Astrocyte (in vitro differentiated cells and primary cell): ENCODE data around the gene HOGA1. TPM values are rescaled to one million over a fixed set of nuclear protein-coding genes. Genes with fewer than 3 reads are reported as not detected.
A peak's percentile ranks its signal among the peaks of the same experiment; 100 is the strongest.

Source experiments
- DNase-seq: peaks from one replicate; pipeline ENCODE4 v3.0.0-alpha.2; 2010; ENCODE audit warnings: low read depth
- FAIRE-seq: peaks from 2 replicates; lab custom pipeline; 2011; peaks lifted over from hg19 to GRCh38; lab: Jason Lieb, UNC
- H2AFZ ChIP-seq: 2 replicates; pipeline ENCODE4 v1.6.0; 2012; ENCODE audit warnings: low read depth, low read length, inconsistent platforms
- H3K27ac ChIP-seq: 2 replicates; pipeline ENCODE4 v1.5.1; 2011; ENCODE audit warnings: low read depth, low read length, inconsistent platforms
- H3K27me3 ChIP-seq: 2 replicates; pipeline ENCODE4 v1.6.0; 2011; ENCODE audit warnings: low read length, inconsistent platforms; ENCODE audit not compliant: insufficient read depth
- H3K36me3 ChIP-seq: 2 replicates; pipeline ENCODE4 v1.5.1; 2011; ENCODE audit warnings: low read length, inconsistent platforms; ENCODE audit not compliant: insufficient read depth
- H3K4me1 ChIP-seq: 2 replicates; pipeline ENCODE4 v1.5.1; 2011; ENCODE audit warnings: low read length, inconsistent platforms; ENCODE audit not compliant: insufficient read depth
- H3K4me2 ChIP-seq: 2 replicates; pipeline ENCODE4 v1.6.0; 2012; ENCODE audit warnings: low read length, inconsistent platforms
- H3K4me3 ChIP-seq: 2 replicates; pipeline ENCODE4 v1.5.1; 2011; ENCODE audit warnings: low read depth, mild to moderate bottlenecking, low read length, inconsistent platforms; ENCODE audit not compliant: insufficient read depth
- H3K79me2 ChIP-seq: 2 replicates; pipeline ENCODE4 v1.6.0; 2012; ENCODE audit warnings: mild to moderate bottlenecking, low read length, inconsistent platforms; ENCODE audit not compliant: insufficient read depth
- H3K9ac ChIP-seq: 2 replicates; pipeline ENCODE4 v1.6.0; 2012; ENCODE audit warnings: mild to moderate bottlenecking, low read length, inconsistent platforms
- H3K9me3 ChIP-seq: 2 replicates; pipeline ENCODE4 v1.5.1; 2012; ENCODE audit warnings: low read depth, mild to moderate bottlenecking, low read length, inconsistent platforms; ENCODE audit not compliant: insufficient read depth
- H4K20me1 ChIP-seq: 2 replicates; pipeline ENCODE4 v1.6.0; 2012; ENCODE audit warnings: low read length, inconsistent platforms; ENCODE audit not compliant: insufficient read depth
- H3K27ac Mint-ChIP-seq: one replicate; pipeline ENCODE4 v1.8.0; 2021; ENCODE audit warnings: mild to moderate bottlenecking, mixed read lengths; ENCODE audit not compliant: unreplicated experiment
- H3K27me3 Mint-ChIP-seq: one replicate; pipeline ENCODE4 v1.8.0; 2021; ENCODE audit warnings: low read depth, mixed read lengths; ENCODE audit not compliant: unreplicated experiment
- H3K36me3 Mint-ChIP-seq: one replicate; pipeline ENCODE4 v1.8.0; 2021; ENCODE audit warnings: low read depth, mixed read lengths; ENCODE audit not compliant: unreplicated experiment
- H3K4me1 Mint-ChIP-seq: one replicate; pipeline ENCODE4 v1.8.0; 2021; ENCODE audit warnings: low read depth, mixed read lengths; ENCODE audit not compliant: unreplicated experiment
- H3K4me3 Mint-ChIP-seq: one replicate; pipeline ENCODE4 v1.8.0; 2021; ENCODE audit warnings: mild to moderate bottlenecking, moderate library complexity, mixed read lengths; ENCODE audit not compliant: unreplicated experiment
- H3K9me3 Mint-ChIP-seq: one replicate; pipeline ENCODE4 v1.8.0; 2021; ENCODE audit warnings: mild to moderate bottlenecking, mixed read lengths; ENCODE audit not compliant: unreplicated experiment
- CTCF ChIP-seq: IDR thresholded peaks from 2 replicates; pipeline ENCODE4 v1.5.1; 2011; ENCODE audit warnings: low read depth, mild to moderate bottlenecking, inconsistent platforms, low read length, moderate library complexity; ENCODE audit not compliant: insufficient read depth
- EZH2 ChIP-seq: IDR thresholded peaks from 2 replicates; pipeline ENCODE4 v1.6.1; 2012; ENCODE audit warnings: mild to moderate bottlenecking, low read length, inconsistent platforms; ENCODE audit not compliant: insufficient read depth
- total RNA-seq: library from RNA; stranded (reverse); gene quantifications from 2 replicates; pipeline ENCODE4 v1.2.1, GENCODE V29; 2021

The HOGA1 gene
- total RNA-seq, 1 donor from 2014 or later = 0.23 TPM

- Histone ChIP-seq H3K9me3 (no peaks in the 10 kb centered on the region), H3K4me3 (no peak overlapping the region), H3K4me2 (no peak overlapping the region), H3K27ac (no peak overlapping the region), H2AFZ (no peak overlapping the region), H3K27me3 (no peaks in the 10 kb centered on the region), H3K79me2 (peaks cover 5% of the 10 kb centered on the region), H4K20me1 (peaks cover 20% of the 10 kb centered on the region), H3K4me1 (no peaks in the 10 kb centered on the region), H3K9ac (no peak overlapping the region), H3K36me3 (no peaks in the 10 kb centered on the region)
- Mint-ChIP-seq H3K4me3 (no peak overlapping the region), H3K27ac (no peak overlapping the region), H3K4me1 (peaks cover 29% of the 10 kb centered on the region), H3K27me3 (no peaks in the 10 kb centered on the region), H3K36me3 (peaks cover 3% of the 10 kb centered on the region), H3K9me3 (no peaks in the 10 kb centered on the region)
- FAIRE-seq (no peak), DNase-seq (no peak)
- TF ChIP-seq CTCF (no peak), EZH2 (no peak)
These were observed 20.9 kb upstream of the HOGA1 start for GRCh38 chr10:97563337-97563736.

- Mint-ChIP-seq H3K4me1 (peaks cover 29% of the 10 kb centered on the region), H3K27ac (no peak overlapping the region), H3K4me3 (no peak overlapping the region), H3K36me3 (peaks cover 3% of the 10 kb centered on the region), H3K9me3 (no peaks in the 10 kb centered on the region), H3K27me3 (no peaks in the 10 kb centered on the region)
- Histone ChIP-seq H3K4me3 (no peak overlapping the region), H2AFZ (no peak overlapping the region), H3K79me2 (peaks cover 5% of the 10 kb centered on the region), H3K9ac (no peak overlapping the region), H4K20me1 (peaks cover 20% of the 10 kb centered on the region), H3K9me3 (no peaks in the 10 kb centered on the region), H3K36me3 (peaks cover 6% of the 10 kb centered on the region), H3K27me3 (no peaks in the 10 kb centered on the region), H3K27ac (no peak overlapping the region), H3K4me2 (no peak overlapping the region), H3K4me1 (no peaks in the 10 kb centered on the region)
- FAIRE-seq (no peak), DNase-seq (peak; percentile 47)
- TF ChIP-seq CTCF (no peak), EZH2 (no peak)
These were observed 19.4 kb upstream of the HOGA1 start for GRCh38 chr10:97564776-97565175.

- Mint-ChIP-seq H3K4me1 (peaks cover 18% of the 10 kb centered on the region), H3K27ac (no peak overlapping the region), H3K4me3 (no peak overlapping the region), H3K9me3 (no peaks in the 10 kb centered on the region), H3K36me3 (peaks cover 5% of the 10 kb centered on the region), H3K27me3 (no peaks in the 10 kb centered on the region)
- FAIRE-seq (no peak), DNase-seq (no peak)
- peaks cover 6% of the 10 kb centered on the region for H3K36me3 ChIP-seq
- no peak overlapping the region for H3K9ac ChIP-seq
- no peaks in the 10 kb centered on the region for H3K27me3 ChIP-seq
- TF ChIP-seq CTCF (no peak), EZH2 (no peak)
- H4K20me1 ChIP-seq = peaks cover 23% of the 10 kb centered on the region
- peaks cover 5% of the 10 kb centered on the region for H3K79me2 ChIP-seq
- H3K4me1 ChIP-seq = no peaks in the 10 kb centered on the region
- no peak overlapping the region for H3K4me3 ChIP-seq
- no peak overlapping the region for H3K27ac ChIP-seq
- H2AFZ ChIP-seq = no peak overlapping the region
- H3K9me3 ChIP-seq = no peaks in the 10 kb centered on the region
- H3K4me2 ChIP-seq = no peak overlapping the region
These were observed 17.7 kb upstream of the HOGA1 start for GRCh38 chr10:97566336-97566996.
